WI38 (cell line): ENCODE data around the gene DPYD.

Experiments used
- H3K4me3 ChIP-seq: 2 replicates; pipeline ENCODE4 v1.5.1; 2011; ENCODE audit warnings: low read depth, mild to moderate bottlenecking, control low read depth, low read length
- TF ChIP-seq, protein P1 (sequence below): IDR thresholded peaks from 2 replicates; pipeline ENCODE4 v1.5.1; 2012; ENCODE audit warnings: low read depth, mild to moderate bottlenecking, control low read depth, low read length

The DPYD gene

DNA sequence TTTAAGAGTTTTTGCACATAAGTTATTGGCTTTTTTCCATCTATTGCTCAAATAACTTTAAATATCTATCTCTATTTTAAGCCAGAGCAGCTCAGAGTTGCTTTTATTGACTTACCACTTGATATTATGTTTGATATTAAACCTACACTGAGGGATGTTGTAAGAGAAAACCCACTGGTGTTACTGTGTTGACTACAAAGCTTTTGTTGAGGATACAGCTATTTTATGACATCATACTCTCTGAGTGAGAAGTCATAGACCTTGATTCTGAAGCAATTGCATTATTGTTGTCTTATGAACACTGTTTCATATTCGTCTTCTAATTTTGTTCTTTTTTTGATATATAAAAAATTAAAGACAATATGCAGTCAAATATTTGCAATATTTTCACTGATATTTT is 638.9 kb downstream of the DPYD start:
- no peak overlapping the region for H3K4me3 ChIP-seq
- TF ChIP-seq, protein P1, sequence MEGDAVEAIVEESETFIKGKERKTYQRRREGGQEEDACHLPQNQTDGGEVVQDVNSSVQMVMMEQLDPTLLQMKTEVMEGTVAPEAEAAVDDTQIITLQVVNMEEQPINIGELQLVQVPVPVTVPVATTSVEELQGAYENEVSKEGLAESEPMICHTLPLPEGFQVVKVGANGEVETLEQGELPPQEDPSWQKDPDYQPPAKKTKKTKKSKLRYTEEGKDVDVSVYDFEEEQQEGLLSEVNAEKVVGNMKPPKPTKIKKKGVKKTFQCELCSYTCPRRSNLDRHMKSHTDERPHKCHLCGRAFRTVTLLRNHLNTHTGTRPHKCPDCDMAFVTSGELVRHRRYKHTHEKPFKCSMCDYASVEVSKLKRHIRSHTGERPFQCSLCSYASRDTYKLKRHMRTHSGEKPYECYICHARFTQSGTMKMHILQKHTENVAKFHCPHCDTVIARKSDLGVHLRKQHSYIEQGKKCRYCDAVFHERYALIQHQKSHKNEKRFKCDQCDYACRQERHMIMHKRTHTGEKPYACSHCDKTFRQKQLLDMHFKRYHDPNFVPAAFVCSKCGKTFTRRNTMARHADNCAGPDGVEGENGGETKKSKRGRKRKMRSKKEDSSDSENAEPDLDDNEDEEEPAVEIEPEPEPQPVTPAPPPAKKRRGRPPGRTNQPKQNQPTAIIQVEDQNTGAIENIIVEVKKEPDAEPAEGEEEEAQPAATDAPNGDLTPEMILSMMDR: no peak

GRCh38 chr1:97277891-97278654 is 642.8 kb downstream of the DPYD start:
- no peak overlapping the region for H3K4me3 ChIP-seq
- TF ChIP-seq, protein P1: no peak

DNA sequence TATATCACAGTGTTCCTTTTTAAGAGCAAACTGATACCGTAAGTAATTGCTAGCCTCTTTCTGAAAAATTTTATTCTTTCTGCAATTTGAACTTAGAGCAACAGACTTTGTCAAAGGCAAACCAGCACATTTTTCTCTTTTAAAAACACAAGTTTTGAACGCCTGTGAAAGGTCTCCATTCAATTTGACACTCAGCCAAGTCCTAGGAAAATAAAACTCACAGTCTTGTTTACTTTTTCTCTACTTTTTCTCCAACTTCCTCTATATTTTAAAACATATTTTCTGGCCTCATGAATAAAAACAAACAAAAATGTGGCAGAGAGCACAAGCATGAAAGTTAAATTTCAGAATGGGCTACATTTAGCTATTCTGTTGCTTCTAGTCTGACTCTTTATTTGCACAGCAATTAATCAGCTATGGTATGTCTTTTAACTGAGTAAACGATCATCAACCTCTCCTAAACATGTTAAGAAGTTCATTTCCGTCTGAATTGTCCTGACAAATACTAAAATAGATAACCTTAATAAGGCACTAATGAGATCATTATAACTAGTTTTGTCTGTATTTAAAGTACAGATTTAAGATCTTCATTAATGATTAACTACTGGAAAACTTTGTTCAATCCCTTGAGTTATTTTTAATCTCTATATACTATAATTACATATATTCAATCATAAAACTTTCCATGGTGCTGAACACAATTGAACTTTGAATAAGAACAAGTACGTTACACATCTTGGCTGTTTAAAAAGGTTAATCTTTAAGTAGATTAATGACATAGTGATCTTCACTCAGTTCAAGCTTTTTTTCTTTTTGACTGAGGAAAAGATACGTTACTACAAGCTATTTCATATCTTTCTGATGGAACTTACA is 648.7 kb downstream of the DPYD start:
- TF ChIP-seq, protein P1: no peak
- no peak overlapping the region for H3K4me3 ChIP-seq

GRCh38 chr1:97270508-97271307 is 650.1 kb downstream of the DPYD start:
- no peak overlapping the region for H3K4me3 ChIP-seq
- TF ChIP-seq, protein P1: no peak

- H3K4me3 ChIP-seq: no peak overlapping the region
- TF ChIP-seq, protein P1: no peak
Measured at GRCh38 chr1:97265630-97266029, 655.2 kb downstream of the DPYD start.

- TF ChIP-seq, protein P1: no peak
- no peak overlapping the region for H3K4me3 ChIP-seq
Measured at GRCh38 chr1:97262842-97263241, 658.0 kb downstream of the DPYD start.
